ENCODE measurements around the gene FOS. TPM values are rescaled to one million over a fixed set of nuclear protein-coding genes. Genes with fewer than 3 reads are reported as not detected.

The FOS gene
- total and polyA plus RNA-seq, 2 of the 8 experiments (the other 6 are each of a cell fraction or from before 2014, with no cell fraction given), result 50.2 to 51.8 TPM

DNA sequence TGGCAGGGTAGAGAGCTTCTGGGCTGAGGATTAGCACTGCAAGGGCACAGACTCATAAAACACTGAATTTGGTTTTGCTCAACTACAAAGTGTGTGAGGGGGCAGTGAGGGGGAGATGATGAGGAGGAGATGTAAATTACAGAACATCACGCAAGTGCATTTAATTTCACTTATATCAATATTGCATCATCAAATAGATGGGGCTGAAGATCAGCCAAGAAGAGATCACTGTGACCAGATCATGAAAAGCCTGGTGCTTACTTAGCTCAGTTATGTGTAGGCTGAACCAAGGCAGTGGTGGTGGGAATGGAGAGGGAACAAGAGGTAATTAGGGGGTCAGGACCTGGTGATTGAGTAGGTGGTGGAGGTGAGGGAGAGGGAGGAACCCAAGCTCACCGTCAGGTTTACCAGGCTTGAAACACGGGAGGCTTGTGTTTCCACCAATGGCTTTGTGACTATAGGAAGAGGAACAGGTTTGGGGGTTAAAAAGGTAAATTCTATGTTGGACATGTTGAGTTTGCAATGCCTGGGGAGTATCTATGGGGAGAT is 11.3 kb downstream of the FOS start:
- Histone ChIP-seq H3K4me2 (ENCODE audit: insufficient read depth in 1 of 2, low read depth in 2 of 2, low read length in 2 of 2) (no peak overlapping the region), H2BK15ac (ENCODE audit: low read length) (no peak overlapping the region), H3K27me3 (replicated peaks in 1 of 4; ENCODE audit: control insufficient read depth in 3 of 4, extremely low read depth in 1 of 4, insufficient read depth in 3 of 4, low read length in 3 of 4) (no peaks in the 10 kb centered on the region), H3K9ac (replicated peaks in 1 of 4; ENCODE audit: extremely low read depth in 1 of 4, low read depth in 3 of 4, low read length in 3 of 4) (no peak overlapping the region), H2AK5ac (ENCODE audit: low read depth, low read length) (peak overlapping the region; percentile 95; the same call in 1 of the 2 replicates), H4K20me1 (replicated peaks in 1 of 2; ENCODE audit: control insufficient read depth in 1 of 2, insufficient read depth in 2 of 2, low read length in 2 of 2) (no peaks in the 10 kb centered on the region), H3K79me1 (ENCODE audit: low read depth, low read length) (no peaks in the 10 kb centered on the region), H3K23me2 (ENCODE audit: low read depth, low read length) (peaks cover 7% of the 10 kb centered on the region; the same call in 1 of the 2 replicates), H3K14ac (ENCODE audit: insufficient read length) (no peak overlapping the region), H3K4me1 (replicated peaks in 1 of 4; ENCODE audit: control insufficient read depth in 3 of 4, insufficient read depth in 4 of 4, low read length in 3 of 4) (peaks cover 0 to 11% (median 6%) of the 10 kb centered on the region in 4 experiments), H4K91ac (replicated peaks; ENCODE audit: insufficient read length, low read length) (no peak overlapping the region), H2BK120ac (replicated peaks; ENCODE audit: low read depth, low read length) (no peak overlapping the region), H3K23ac (ENCODE audit: insufficient read length) (no peak overlapping the region), H3K18ac (ENCODE audit: extremely low read depth, low read length) (no peak overlapping the region), H3K36me3 (ENCODE audit: control insufficient read depth in 2 of 4, insufficient read depth in 4 of 4, low read length in 3 of 4) (no peaks in the 10 kb centered on the region), H2BK12ac (ENCODE audit: low read depth, low read length) (no peak overlapping the region; the same call in 1 of the 2 replicates), H4K8ac (ENCODE audit: extremely low read depth, insufficient read depth, low read length) (no peak overlapping the region), H3K56ac (replicated peaks; ENCODE audit: insufficient read length, low read depth, low read length) (no peak overlapping the region), H3K79me2 (ENCODE audit: control insufficient read depth in 1 of 2, insufficient read depth in 2 of 2, low read length in 2 of 2) (no peaks in the 10 kb centered on the region), H3K27ac (ENCODE audit: low read depth, low read length) (no peak overlapping the region), H2BK5ac (ENCODE audit: low read depth, low read length) (no peak overlapping the region), H4K5ac (ENCODE audit: insufficient read length, low read depth, low read length) (no peak overlapping the region), H3K4me3 (ENCODE audit: extremely low read depth in 1 of 4, insufficient read depth in 2 of 4, low read depth in 3 of 4, low read length in 4 of 4) (no peak overlapping the region), H3K4ac (replicated peaks; ENCODE audit: insufficient read length, low read depth, low read length) (no peak overlapping the region), H2AFZ (ENCODE audit: low read length) (no peak overlapping the region), H2BK20ac (ENCODE audit: low read length) (0 out of 2 replicates have a peak overlapping the region, but pooled peaks have one; percentile 50), H3K9me3 (ENCODE audit: insufficient read depth in 2 of 2, low read depth in 1 of 2, low read length in 1 of 2) (no peaks in the 10 kb centered on the region)
- DNase-seq (ENCODE audit: low read depth in 1 of 2, low spot score in 2 of 2) (no peak), FAIRE-seq (no peak)
- ChIA-PET CTCF (ENCODE audit: partially characterized antibody) (interaction anchor here (0.7 to 3.3 kb wide), 6 partner anchors 9 to 148 kb away, joined by 3 to 9 read pairs (median 4); no protein-coding TSS in a partner anchor), POLR2A (ENCODE audit: partially characterized antibody) (interaction anchor here (0.6 to 11.0 kb wide), 10 partner anchors 11 to 165 kb away, joined by 3 to 351 read pairs (median 4); partner anchors contain the start of genes FOS and NEK9)
- WGBS, 2 experiments (ENCODE audit: extremely low coverage in 1 of 2, insufficient coverage in 1 of 2, insufficient read length in 1 of 2, insufficient replicate concordance in 2 of 2, low coverage in 1 of 2, low lambda C conversion rate in 2 of 2, missing lambda C conversion rate in 1 of 2), result 84% methylated on average over 3 of the region's 3 CpGs; no CpG with 5 or more reads in 1 of the 2 experiments
- TF ChIP-seq MAFK (IDR thresholded peaks at IDR 0.05; ENCODE audit: low read depth, low read length) (no peak), CEBPB (IDR thresholded peaks at IDR 0.05; ENCODE audit: low read depth, low read length) (peak; percentile 33; the same call in 1 of the 2 replicates), ZNF274 (IDR thresholded peaks at IDR 0.05; ENCODE audit: borderline replicate concordance, extremely low read depth, low read length) (no peak), CTBP2 (IDR thresholded peaks at IDR 0.05; ENCODE audit: borderline replicate concordance, insufficient read depth, insufficient read length, low read length) (no peak), JUND (IDR thresholded peaks at IDR 0.05; ENCODE audit: low read length) (no peak), NANOG (IDR thresholded peaks at IDR 0.05; ENCODE audit: insufficient read depth, low read depth, low read length, poor library complexity, severe bottlenecking) (no peak), SP2 (IDR thresholded peaks at IDR 0.05; ENCODE audit: low read length) (no peak)
